K562 (cell line): ENCODE data around the gene LCN15. TPM values are rescaled to one million over a fixed set of nuclear protein-coding genes. Genes with fewer than 3 reads are reported as not detected.

Experiments used
- ATAC-seq: fragments of 200-7000 bp; cut with Tn5 transposase; 3 replicates; pipeline ENCODE4 v1.9.1; 2020; ENCODE audit warnings: moderate library complexity
- BruUV-seq: library from RNA; stranded (reverse); fragments of 400-500 nt; replicated peaks from 2 replicates; lab custom pipeline; 2021; lab: Mats Ljungman, UMichigan
- CTCF ChIA-PET: fragments of 300-600 bp; formaldehyde crosslinking; extraction: SDS; loops from one replicate; lab custom pipeline; 2021; ENCODE audit warnings: low intra/inter-chr PET ratio; lab: Yijun Ruan, JAX
- POLR2A ChIA-PET: fragments of 300-600, 350-650 bp; sonication (Branson Sonifier 250); formaldehyde crosslinking; extraction: SDS; loops from one replicate; lab custom pipeline; 2021; ENCODE audit warnings: antibody characterized with exemption, inconsistent platforms; lab: Yijun Ruan, JAX
- DNase-seq, 4 experiments: peaks; one replicate each; pipeline versions ENCODE4 v3.0.0 to v3.0.0-alpha.2; 2011 to 2018; ENCODE audit warnings: low spot score in 3 of 4, mixed read lengths in 3 of 4; ENCODE audit errors: extremely low read depth in 1 of 4
- FAIRE-seq: peaks from 2 replicates; lab custom pipeline; 2011; peaks lifted over from hg19 to GRCh38; lab: Jason Lieb, UNC
- H2AFZ ChIP-seq: 2 replicates; pipeline ENCODE4 v1.6.0; 2011; ENCODE audit warnings: low read depth, low read length, control low read depth, inconsistent platforms
- H3K27ac ChIP-seq: fragments of 200-600 bp; 3 replicates; pipeline ENCODE4 v1.8.0; 2011; ENCODE audit warnings: low read depth, mild to moderate bottlenecking, control low read depth, inconsistent platforms, low read length, moderate library complexity, mixed read lengths; ENCODE audit errors: extremely low read depth
- H3K27me3 ChIP-seq, 2 experiments: fragments of 300-600 bp in 1 of 2; 2 replicates in 1 of 2; 3 replicates in 1 of 2; pipeline versions ENCODE4 v1.6.0 to v1.8.0; 2011; ENCODE audit warnings: inconsistent platforms in 2 of 2, low read length in 2 of 2, mild to moderate bottlenecking in 1 of 2, mixed read lengths in 1 of 2, moderate library complexity in 1 of 2; ENCODE audit not compliant: control insufficient read depth in 2 of 2, insufficient read depth in 2 of 2
- H3K36me3 ChIP-seq: fragments of 300-600 bp; 3 replicates; pipeline ENCODE4 v1.8.0; 2011; ENCODE audit warnings: mild to moderate bottlenecking, low read length, inconsistent platforms; ENCODE audit not compliant: control insufficient read depth, insufficient read depth
- H3K4me1 ChIP-seq, 2 experiments: fragments of 200-600 bp in 1 of 2; replicated peaks in 1 of 2; 2 replicates in 1 of 2; 3 replicates in 1 of 2; pipeline versions ENCODE4 v1.5.1 to v1.8.0; 2011; ENCODE audit warnings: inconsistent platforms in 2 of 2, low read length in 2 of 2, mild to moderate bottlenecking in 1 of 2, mixed read lengths in 1 of 2, moderate library complexity in 1 of 2; ENCODE audit not compliant: control insufficient read depth in 2 of 2, insufficient read depth in 2 of 2
- H3K4me2 ChIP-seq: 2 replicates; pipeline ENCODE4 v1.6.1; 2011; ENCODE audit warnings: low read length, control low read depth, inconsistent platforms, mixed read lengths; ENCODE audit not compliant: insufficient read depth
- H3K4me3 ChIP-seq: fragments of 200-600 bp; sonication (generic), shearing (Covaris generic); 2 replicates; pipeline ENCODE4 v1.5.1; 2016; ENCODE audit warnings: control low read depth, inconsistent platforms
- H3K79me2 ChIP-seq: fragments of 200-600 bp; 3 replicates; pipeline ENCODE4 v1.8.0; 2011; ENCODE audit warnings: low read length, inconsistent platforms; ENCODE audit not compliant: control insufficient read depth, insufficient read depth
- H3K9ac ChIP-seq, 2 experiments: 2 replicates each; pipeline versions ENCODE4 v1.6.0 to v1.6.1; 2011; ENCODE audit warnings: low read depth in 2 of 2, low read length in 2 of 2, control low read depth in 1 of 2, inconsistent platforms in 1 of 2, mild to moderate bottlenecking in 1 of 2, mixed read lengths in 1 of 2; ENCODE audit not compliant: insufficient read depth in 1 of 2
- H3K9me1 ChIP-seq: one replicate; pipeline ENCODE4 v1.6.0; 2011; ENCODE audit warnings: inconsistent platforms, mild to moderate bottlenecking, low read length, moderate library complexity; ENCODE audit not compliant: control insufficient read depth, insufficient read depth
- H3K9me3 ChIP-seq: replicated peaks from 2 replicates; pipeline ENCODE4 v1.5.1; 2011; ENCODE audit warnings: low read depth, low read length, inconsistent platforms; ENCODE audit not compliant: control insufficient read depth, insufficient read depth
- H4K20me1 ChIP-seq: replicated peaks from 2 replicates; pipeline ENCODE4 v1.6.1; 2011; ENCODE audit warnings: low read length, inconsistent platforms, mixed read lengths; ENCODE audit not compliant: control insufficient read depth, insufficient read depth
- ARID1B ChIP-seq: fragments of 450-650 bp; IDR thresholded peaks from 2 replicates; pipeline ENCODE4 v1.6.1; 2016; ENCODE audit warnings: antibody characterized with exemption, mild to moderate bottlenecking, inconsistent platforms
- CHD2 ChIP-seq: IDR thresholded peaks from 2 replicates; pipeline ENCODE4 v1.6.1; 2011; ENCODE audit warnings: low read depth, low read length
- DDX20 ChIP-seq: fragments of 450-650 bp; IDR thresholded peaks from 2 replicates; pipeline ENCODE4 v1.6.1; 2016; ENCODE audit warnings: missing genetic modification characterization, low read depth, mild to moderate bottlenecking, missing compliant biosample characterization, moderate library complexity
- E2F8 ChIP-seq: fragments of 450-650 bp; IDR thresholded peaks from 2 replicates; pipeline ENCODE4 v1.7.1; 2018; ENCODE audit warnings: mild to moderate bottlenecking, low read depth; ENCODE audit not compliant: partially characterized antibody
- EGR1 ChIP-seq: fragments of 450-650 bp; conservative IDR thresholded peaks from 2 replicates; pipeline ENCODE4 v1.6.1; 2017; ENCODE audit warnings: mild to moderate bottlenecking
- ELF1 ChIP-seq: fragments of 200-800 bp; sonication (Bioruptor generic); IDR thresholded peaks from 2 replicates; pipeline ENCODE4 v1.6.1; 2016; ENCODE audit warnings: missing genetic modification characterization, missing compliant biosample characterization
- ERF ChIP-seq: fragments of 450-650 bp; formaldehyde crosslinking; IDR thresholded peaks from 2 replicates; pipeline ENCODE4 v1.4.0; 2020; ENCODE audit warnings: mild to moderate bottlenecking, mixed read lengths
- EWSR1 ChIP-seq: fragments of 450-650 bp; IDR thresholded peaks from 2 replicates; pipeline ENCODE4 v1.6.1; 2018; ENCODE audit warnings: borderline replicate concordance, mild to moderate bottlenecking, low read depth, moderate library complexity; ENCODE audit not compliant: partially characterized antibody
- FUS ChIP-seq: fragments of 200-400 bp; formaldehyde crosslinking; optimal IDR thresholded peaks from 2 replicates; pipeline ENCODE3; 2017; ENCODE audit warnings: low read depth, low read length
- HDGF ChIP-seq: fragments of 450-650 bp; IDR thresholded peaks from 2 replicates; pipeline ENCODE4 v1.6.1; 2016
- MCM5 ChIP-seq: fragments of 450-650 bp; IDR thresholded peaks from 2 replicates; pipeline ENCODE4 v1.6.1; 2016; ENCODE audit warnings: low read depth
- POU5F1 ChIP-seq: fragments of 150-350 bp; IDR thresholded peaks from 2 replicates; pipeline ENCODE4 v1.6.1; 2014; ENCODE audit warnings: borderline replicate concordance, low read length, low read depth, mild to moderate bottlenecking; ENCODE audit not compliant: partially characterized antibody
- PTTG1 ChIP-seq: fragments of 450-650 bp; IDR thresholded peaks from 2 replicates; pipeline ENCODE4 v1.6.1; 2016; ENCODE audit warnings: low read depth, mild to moderate bottlenecking, missing genetic modification characterization, missing compliant biosample characterization
- RHOXF2B ChIP-seq: fragments of 250-450 bp; sonication (Bioruptor Pico); conservative IDR thresholded peaks from 2 replicates; pipeline ENCODE4 v1.5.1; 2021
- VEZF1 ChIP-seq: fragments of 200-800 bp; sonication (Bioruptor generic); IDR thresholded peaks from 2 replicates; pipeline ENCODE4 v1.6.1; 2017; ENCODE audit warnings: missing genetic modification characterization, missing compliant biosample characterization
- XRCC3 ChIP-seq: fragments of 450-650 bp; IDR thresholded peaks from 2 replicates; pipeline ENCODE4 v1.6.1; 2017; ENCODE audit warnings: mild to moderate bottlenecking, moderate library complexity
- ZFP1 ChIP-seq: fragments of 450-650 bp; formaldehyde crosslinking; IDR thresholded peaks from 2 replicates; pipeline ENCODE4 v1.4.0; 2020; ENCODE audit warnings: mild to moderate bottlenecking, mixed read lengths
- ZNF551 ChIP-seq: fragments of 250-450 bp; sonication (Bioruptor Pico); IDR thresholded peaks from 2 replicates; pipeline ENCODE4 v1.5.0; 2021; ENCODE audit warnings: mild to moderate bottlenecking, moderate library complexity
- ZNF766 ChIP-seq: fragments of 200-800 bp; sonication (Bioruptor generic); conservative IDR thresholded peaks from 2 replicates; pipeline ENCODE4 v1.6.1; 2016; ENCODE audit warnings: missing genetic modification characterization, missing compliant biosample characterization
- WGBS: fragments of 100-300 bp; shearing (Covaris generic); methylation state at CpG from one replicate; pipeline ENCODE4 v1.1.6; 2016; ENCODE audit warnings: low coverage, mixed read lengths; ENCODE audit not compliant: insufficient coverage; ENCODE audit errors: missing lambda C conversion rate; 5-methylcytosine and 5-hydroxymethylcytosine counted together
- in situ Hi-C: fragments of 300-500 bp; cut with MboI; formaldehyde crosslinking; loops from 4 replicates; pipeline ENCODE4 v1.15.0; 2018; ENCODE audit warnings: inconsistent platforms, mixed read lengths
- intact Hi-C: fragments of 100-400 bp; cut with micrococcal nuclease; formaldehyde crosslinking; loops from 2 replicates; pipeline ENCODE4 v1.14.2; 2022
- polyA plus RNA-seq, 8 experiments: library from polyadenylated mRNA; depleted of rRNA in 4 of 8; stranded (reverse) in 5 of 8; unstranded in 3 of 8; fragments of >200 nt; fragmentation: Nextera tagmentation in 2 of 8; fragmentation: Illumina TruSeq in 1 of 8; extraction: Ambion mirVana in 2 of 8; extraction: Trizol in 1 of 8; gene quantifications; 2 replicates each; pipeline versions ENCODE4 v1.2.1 to v1.2.3, GENCODE V29; 2011 to 2014; ENCODE audit warnings: inconsistent platforms in 1 of 8, missing spikeins in 1 of 8
- total RNA-seq, 7 experiments: library from RNA; depleted of rRNA in 6 of 7; stranded (reverse); fragments of >200 nt in 6 of 7; fragmentation: Illumina TruSeq in 2 of 7; extraction: Trizol in 2 of 7; gene quantifications; 2 replicates each; pipeline versions ENCODE4 v1.2.1 to v1.2.3, GENCODE V29; 2011 to 2021; ENCODE audit warnings: low replicate concordance in 1 of 7
- TF ChIP-seq, protein P1 (sequence below): fragments of 450-650 bp; IDR thresholded peaks from 2 replicates; pipeline ENCODE4 v1.6.1; 2014; ENCODE audit warnings: low read depth, mild to moderate bottlenecking, moderate library complexity, borderline replicate concordance

The LCN15 gene
- total and polyA plus RNA-seq, 9 of the 15 experiments (the other 6 are each of a cell fraction or from before 2014, with no cell fraction given) = 0.66 TPM; not detected in 8

- intact Hi-C loops = no loop called here
- DNase-seq = no peak
Measured at GRCh38 chr9:136740069-136740468, 24.2 kb downstream of the LCN15 start.

More at GRCh38 chr9:136740069-136740468, 24.2 kb downstream of the LCN15 start:
- H3K27me3 ChIP-seq = peaks cover 0 to 5% of the 10 kb centered on the region in 2 experiments; a peak in 3 of 5 replicates
- no peak overlapping the region for H3K27ac ChIP-seq
- POLR2A ChIA-PET = interaction anchor here (0.7 to 2.2 kb wide), 2 partner anchors 11 to 12 kb away, joined by 3 to 13 read pairs; no protein-coding TSS in a partner anchor
- TF ChIP-seq CHD2 (no peak), RHOXF2B (CRISPR knock-in tag) (no peak), EGR1 (no peak), ZNF551 (no peak), ZNF766 (no peak), POU5F1 (no peak), ELF1 (no peak), VEZF1 (CRISPR knock-in tag) (no peak), ARID1B (no peak), MCM5 (no peak), DDX20 (tag) (no peak), PTTG1 (tag) (no peak), E2F8 (no peak), FUS (no peak), EWSR1 (no peak), ZFP1 (CRISPR knock-in tag) (no peak), HDGF (no peak), XRCC3 (no peak), ERF (CRISPR knock-in tag) (no peak)
- TF ChIP-seq, protein P1, sequence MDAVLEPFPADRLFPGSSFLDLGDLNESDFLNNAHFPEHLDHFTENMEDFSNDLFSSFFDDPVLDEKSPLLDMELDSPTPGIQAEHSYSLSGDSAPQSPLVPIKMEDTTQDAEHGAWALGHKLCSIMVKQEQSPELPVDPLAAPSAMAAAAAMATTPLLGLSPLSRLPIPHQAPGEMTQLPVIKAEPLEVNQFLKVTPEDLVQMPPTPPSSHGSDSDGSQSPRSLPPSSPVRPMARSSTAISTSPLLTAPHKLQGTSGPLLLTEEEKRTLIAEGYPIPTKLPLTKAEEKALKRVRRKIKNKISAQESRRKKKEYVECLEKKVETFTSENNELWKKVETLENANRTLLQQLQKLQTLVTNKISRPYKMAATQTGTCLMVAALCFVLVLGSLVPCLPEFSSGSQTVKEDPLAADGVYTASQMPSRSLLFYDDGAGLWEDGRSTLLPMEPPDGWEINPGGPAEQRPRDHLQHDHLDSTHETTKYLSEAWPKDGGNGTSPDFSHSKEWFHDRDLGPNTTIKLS = no peak
- TF ChIP-seq, all 486 proteins: peak for 0
- no peak for FAIRE-seq
- no peaks in the 10 kb centered on the region for H3K9me1 ChIP-seq
- 15% methylated on average over 10 of the region's 11 CpGs for WGBS
- H4K20me1 ChIP-seq = no peaks in the 10 kb centered on the region
- CTCF ChIA-PET = no interaction called here
- ATAC-seq = no peak
- in situ Hi-C loops = no loop called here
- no peaks in the 10 kb centered on the region for H3K36me3 ChIP-seq
- peaks cover 9 to 72% of the 10 kb centered on the region in 2 experiments; a peak in 4 of 5 replicates for H3K4me1 ChIP-seq
- H2AFZ ChIP-seq = no peak overlapping the region
- no TSS peak for BruUV-seq
- no peaks in the 10 kb centered on the region for H3K79me2 ChIP-seq
- no peak overlapping the region for H3K4me2 ChIP-seq
- no peaks in the 10 kb centered on the region for H3K9me3 ChIP-seq
- H3K4me3 ChIP-seq = no peak overlapping the region
- H3K9ac ChIP-seq = peak overlapping the region in 1 of 2 experiments; percentile 48; a peak in 1 of 4 replicates
